Small intestine (tissue), 7 donors: ENCODE measurements around the gene SP7. TPM values are rescaled to one million over a fixed set of nuclear protein-coding genes. Genes with fewer than 3 reads are reported as not detected.
"Not testable (repeated sequence)": the region's sequence is repeated elsewhere in the genome, so short reads cannot be mapped to it uniquely, and the experiment has no call there.

Source experiments
- DNase-seq, 2 donors: peaks; one replicate each; pipeline versions ENCODE4 v3.0.0 to v3.0.0-alpha.2; 2013
- FAIRE-seq: peaks from 2 replicates; lab custom pipeline; 2012; peaks lifted over from hg19 to GRCh38; lab: Jason Lieb, UNC
- H3K27ac ChIP-seq, 3 donors: one replicate each; pipeline ENCODE4 v1.5.1; 2013; ENCODE audit warnings: low read length in 2 of 3, mild to moderate bottlenecking in 2 of 3, control low read depth in 1 of 3, inconsistent platforms in 1 of 3, low read depth in 1 of 3, moderate library complexity in 1 of 3
- H3K27me3 ChIP-seq, 3 donors: one replicate each; pipeline ENCODE4 v1.6.1; 2013; ENCODE audit warnings: low read length in 3 of 3, inconsistent platforms in 1 of 3; ENCODE audit not compliant: control insufficient read depth in 3 of 3, insufficient read depth in 3 of 3
- H3K36me3 ChIP-seq, 3 donors: one replicate each; pipeline ENCODE4 v1.6.1; 2013; ENCODE audit warnings: low read length in 3 of 3, inconsistent platforms in 1 of 3, low read depth in 1 of 3, mild to moderate bottlenecking in 1 of 3, moderate library complexity in 1 of 3; ENCODE audit not compliant: control insufficient read depth in 3 of 3, insufficient read depth in 2 of 3
- H3K4me1 ChIP-seq, 3 donors: one replicate each; pipeline ENCODE4 v1.6.1; 2013; ENCODE audit warnings: low read length in 2 of 3, inconsistent platforms in 1 of 3, low read depth in 1 of 3, mild to moderate bottlenecking in 1 of 3, moderate library complexity in 1 of 3; ENCODE audit not compliant: control insufficient read depth in 3 of 3, insufficient read depth in 2 of 3
- H3K4me3 ChIP-seq, 3 donors: one replicate each; pipeline ENCODE4 v1.5.1; 2013; ENCODE audit warnings: low read length in 3 of 3, control low read depth in 1 of 3, inconsistent platforms in 1 of 3, low read depth in 1 of 3, mild to moderate bottlenecking in 1 of 3, moderate library complexity in 1 of 3
- H3K9me3 ChIP-seq, 2 donors: one replicate each; pipeline ENCODE4 v1.6.1; 2013; ENCODE audit warnings: low read depth in 1 of 2, low read length in 1 of 2; ENCODE audit not compliant: control insufficient read depth in 2 of 2, insufficient read depth in 1 of 2
- WGBS, 3 donors: extraction: QIAGEN DNeasy Blood & Tissue Kit; methylation state at CpG; one replicate each; pipeline ENCODE4 v1.1.7; 2013; 5-methylcytosine and 5-hydroxymethylcytosine counted together
- polyA plus RNA-seq, 4 donors: library from polyadenylated mRNA; stranded (reverse) in 3 of 4; unstranded in 1 of 4; fragments of 200-250 nt in 3 of 4; fragments of 120-200 nt in 1 of 4; gene quantifications; one replicate each; pipeline versions ENCODE4 v1.2.1 to v1.2.3, GENCODE V29; 2013
- donor health status: healthy with polysubstance abuse.
- donor health status: control.
- donor health status: control.
- donor health status: Bipolar disorder and iron deficiency.
- donor health status: healthy.

Gene SP7
- polyA plus RNA-seq, 4 donors: 0.01 TPM; not detected in 3

- not testable (repeated sequence) for DNase-seq, H3K36me3 ChIP-seq, FAIRE-seq, H3K9me3 ChIP-seq, H3K27ac ChIP-seq, H3K4me1 ChIP-seq, H3K4me3 ChIP-seq
- peaks cover 0 to 57% (median 7%) of the 10 kb centered on the region in 3 donors for H3K27me3 ChIP-seq
Measured at GRCh38 chr12:53332339-53332738, 3.8 kb downstream of the SP7 start.

GRCh38 chr12:53330671-53331070 is 5.5 kb downstream of the SP7 start:
- no peak overlapping the region for H3K27ac ChIP-seq
- H3K4me3 ChIP-seq: no peak overlapping the region
- DNase-seq (no peak), FAIRE-seq (no peak)
- 64 to 85% (median 72%) methylated on average over 5 of the region's 5 CpGs for WGBS, 3 donors
- H3K9me3 ChIP-seq: no peaks in the 10 kb centered on the region
- H3K27me3 ChIP-seq: peaks cover 0 to 56% (median 3%) of the 10 kb centered on the region in 3 donors
- H3K4me1 ChIP-seq: peaks cover 0 to 5% (median 0%) of the 10 kb centered on the region in 3 donors
- H3K36me3 ChIP-seq: no peaks in the 10 kb centered on the region

- no peak for DNase-seq
- FAIRE-seq: no peak
- 52 to 54% (median 52%) methylated on average over 12 to 16 of the region's 16 CpGs for WGBS, 3 donors
Measured at GRCh38 chr12:53328043-53328435, 8.1 kb downstream of the SP7 start.

DNA sequence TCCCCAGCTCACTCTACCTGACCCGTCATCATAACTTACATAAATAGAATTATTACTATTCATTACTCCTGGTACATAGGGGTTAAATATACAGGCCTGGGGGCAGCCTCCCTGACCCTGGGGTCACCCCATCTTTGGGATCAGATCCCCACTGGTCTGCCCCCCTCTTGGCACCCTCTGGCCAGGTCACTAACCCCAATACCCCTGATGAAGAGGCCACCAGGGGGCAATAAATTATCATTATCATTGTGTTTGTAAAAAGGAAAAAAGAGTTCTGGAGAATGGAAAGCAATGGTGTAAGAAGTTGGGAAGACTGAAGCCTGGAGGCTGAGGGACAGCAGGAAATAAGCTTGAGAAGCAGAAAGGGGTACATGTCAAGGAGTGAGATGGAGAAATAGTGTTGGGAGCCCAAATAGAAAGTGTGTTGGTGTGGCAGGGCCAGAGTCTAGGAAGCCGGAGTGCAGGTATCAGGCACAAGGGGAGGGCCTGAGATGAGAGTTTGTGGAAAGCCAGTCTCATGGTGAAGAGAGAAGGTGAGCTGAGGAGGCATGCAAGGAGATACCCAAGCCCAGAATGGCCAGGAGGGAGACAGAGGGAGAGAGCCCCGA is 8.6 kb downstream of the SP7 start:
- Histone ChIP-seq H3K4me1 (peaks cover 0 to 23% (median 0%) of the 10 kb centered on the region in 3 donors), H3K4me3 (no peak overlapping the region), H3K27me3 (peaks cover 0 to 56% (median 0%) of the 10 kb centered on the region in 3 donors), H3K36me3 (no peaks in the 10 kb centered on the region), H3K27ac (no peak overlapping the region), H3K9me3 (no peaks in the 10 kb centered on the region)
- FAIRE-seq (no peak), DNase-seq (peak in 1 of 2 donors; percentile 19)
- 65 to 81% (median 67%) methylated on average over 3 of the region's 3 CpGs for WGBS, 3 donors

More at GRCh38 chr12:53328043-53328435, 8.1 kb downstream of the SP7 start:
- H3K27ac ChIP-seq: no peak overlapping the region
- no peak overlapping the region for H3K4me3 ChIP-seq
- H3K9me3 ChIP-seq: no peaks in the 10 kb centered on the region
- H3K36me3 ChIP-seq: no peaks in the 10 kb centered on the region
- peaks cover 0 to 60% (median 0%) of the 10 kb centered on the region in 3 donors for H3K27me3 ChIP-seq
- H3K4me1 ChIP-seq: peaks cover 0 to 23% (median 0%) of the 10 kb centered on the region in 3 donors

GRCh38 chr12:53326460-53327185 is 9.5 kb downstream of the SP7 start:
- H3K4me1 ChIP-seq: peaks cover 0 to 27% (median 3%) of the 10 kb centered on the region in 3 donors
- H3K36me3 ChIP-seq: no peaks in the 10 kb centered on the region
- 66 to 82% (median 70%) methylated on average over 8 of the region's 8 CpGs for WGBS, 3 donors
- FAIRE-seq (no peak), DNase-seq (no peak)
- no peak overlapping the region for H3K4me3 ChIP-seq
- H3K27ac ChIP-seq: no peak overlapping the region
- no peaks in the 10 kb centered on the region for H3K9me3 ChIP-seq
- peaks cover 0 to 48% (median 0%) of the 10 kb centered on the region in 3 donors for H3K27me3 ChIP-seq

GRCh38 chr12:53325511-53326061 is 10.6 kb downstream of the SP7 start:
- 0 to 2% (median 1%) methylated on average over 21 to 50 of the region's 50 CpGs for WGBS, 3 donors
- FAIRE-seq: no peak

GRCh38 chr12:53324779-53325510 is 11.2 kb downstream of the SP7 start:
- Histone ChIP-seq H3K36me3 (no peaks in the 10 kb centered on the region), H3K4me1 (peaks cover 3 to 27% (median 7%) of the 10 kb centered on the region in 3 donors), H3K9me3 (no peaks in the 10 kb centered on the region), H3K27ac (peak overlapping the region; percentile 79 to 97 (median 82)), H3K4me3 (peak overlapping the region; percentile 57 to 73 (median 57)), H3K27me3 (peaks cover 0 to 44% (median 0%) of the 10 kb centered on the region in 3 donors)
- WGBS, 3 donors: 0% methylated on average over 45 to 69 of the region's 69 CpGs
- FAIRE-seq (no peak), DNase-seq (peak; percentile 87 to 93)

More at GRCh38 chr12:53325511-53326061, 10.6 kb downstream of the SP7 start:
- Histone ChIP-seq H3K9me3 (no peaks in the 10 kb centered on the region), H3K4me1 (peaks cover under 1 to 27% (median 3%) of the 10 kb centered on the region in 3 donors), H3K27ac (peak overlapping the region in 2 of 3 donors; percentile 82 to 97), H3K4me3 (peak overlapping the region; percentile 57 to 73 (median 57)), H3K27me3 (peaks cover 0 to 48% (median 0%) of the 10 kb centered on the region in 3 donors), H3K36me3 (no peaks in the 10 kb centered on the region)
- DNase-seq: peak in 1 of 2 donors; percentile 44
